Embryonic facial prominence (tissue), 1 donor: Measurements from ENCODE around the gene LPCAT2.

Experiments
- DNase-seq: peaks from one replicate; pipeline ENCODE4 v3.0.0-alpha.2; 2016; ENCODE audit errors: extremely low spot score

LPCAT2 gene

GRCh38 chr16:55480228-55480655 lies 28.6 kb upstream of the LPCAT2 start:
- peak; percentile 32 for DNase-seq

DNA sequence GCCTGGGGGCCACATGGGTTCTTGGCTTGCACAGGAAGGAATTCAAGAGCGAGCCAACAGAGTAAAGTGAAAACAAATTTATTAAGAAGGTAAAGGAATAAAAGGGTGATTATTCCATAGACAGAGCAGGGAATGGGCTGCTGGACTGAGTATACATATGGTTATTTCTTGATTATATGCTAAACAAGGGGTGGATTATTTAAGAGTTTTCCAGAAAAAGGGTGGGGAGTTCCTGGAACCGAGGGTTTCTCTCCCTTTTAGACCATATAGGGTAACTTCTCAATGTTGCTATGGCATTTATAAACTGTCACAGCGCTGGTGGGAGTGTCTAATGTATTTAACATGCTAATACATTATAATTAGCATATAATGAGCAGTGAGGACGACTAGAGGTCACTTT lies 27.8 kb upstream of the LPCAT2 start:
- DNase-seq: no peak

DNA sequence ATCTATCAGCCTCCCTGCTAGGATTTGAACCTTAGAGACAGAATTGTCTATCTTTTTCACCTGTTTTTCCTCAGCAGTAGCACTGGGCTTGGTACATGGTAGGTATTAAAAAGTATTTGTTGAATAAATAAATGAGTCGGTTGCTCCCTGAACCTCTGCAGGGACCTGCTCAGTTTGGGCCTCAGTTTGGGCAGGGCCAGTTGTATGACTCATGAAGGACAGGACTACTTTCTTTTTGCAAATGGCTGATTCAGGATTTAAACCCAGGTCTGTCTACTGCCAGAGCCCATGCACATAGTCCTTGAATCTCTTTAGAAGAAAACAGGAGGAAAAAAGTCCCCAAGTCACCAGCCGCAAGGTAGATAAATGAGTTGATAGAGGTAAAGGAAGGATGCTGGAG lies 26.8 kb upstream of the LPCAT2 start:
- no peak for DNase-seq

DNA sequence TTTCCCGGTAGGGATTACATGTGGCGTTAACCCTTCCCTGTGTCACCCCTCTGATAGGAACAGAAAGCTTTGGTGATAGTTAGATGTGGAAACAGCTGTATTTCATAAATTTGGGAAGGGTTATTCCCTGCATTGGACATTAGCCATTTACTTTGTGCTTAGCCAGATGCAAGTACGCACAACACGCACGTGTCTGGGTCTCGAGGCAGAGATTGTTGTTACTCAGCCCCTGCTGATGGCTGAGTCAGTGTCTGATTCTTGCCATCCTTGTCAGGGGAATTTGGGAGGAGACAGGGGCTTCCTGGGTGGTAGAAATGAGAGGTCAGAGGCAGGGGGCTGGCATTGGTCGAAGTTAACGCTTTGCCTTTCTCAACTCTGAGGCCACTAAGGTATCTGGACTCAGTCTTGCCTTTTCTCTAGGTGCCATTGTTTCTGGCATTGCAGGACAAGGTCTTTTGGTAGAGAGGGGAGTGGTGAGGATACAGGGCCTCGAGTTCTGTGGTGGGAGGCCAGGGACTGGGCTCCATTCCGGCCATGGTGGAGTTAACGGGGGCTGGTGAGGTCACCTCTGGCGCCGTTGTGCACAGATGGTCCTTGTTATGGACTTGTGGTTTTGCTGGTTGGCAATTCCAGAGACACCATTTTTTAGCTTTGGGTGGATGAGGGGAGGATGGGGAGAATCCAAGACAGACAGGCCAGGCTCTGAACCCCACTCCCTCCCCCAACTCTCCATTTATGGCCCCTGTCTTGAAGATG lies 21.6 kb upstream of the LPCAT2 start:
- DNase-seq: peak; percentile 31

- no peak for DNase-seq
Observed at GRCh38 chr16:55488306-55488705, 20.6 kb upstream of the LPCAT2 start.

GRCh38 chr16:55489119-55489955 lies 19.5 kb upstream of the LPCAT2 start:
- DNase-seq: no peak

DNA sequence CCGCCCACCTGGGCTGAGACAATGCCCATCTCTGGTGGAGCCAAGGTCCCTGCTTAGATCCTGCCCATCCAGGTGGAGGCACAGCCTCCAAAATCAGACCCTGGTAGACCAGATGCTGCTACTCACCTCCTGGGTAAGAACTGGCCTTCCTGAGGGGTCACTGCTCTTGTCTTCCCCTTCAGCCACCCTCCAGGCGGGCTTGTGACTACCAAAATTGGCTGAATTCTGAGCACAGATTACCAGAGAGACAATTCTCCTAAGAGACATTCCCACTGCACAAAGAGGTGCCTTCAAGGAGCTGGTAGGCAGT lies 19.0 kb upstream of the LPCAT2 start:
- no peak for DNase-seq

DNA sequence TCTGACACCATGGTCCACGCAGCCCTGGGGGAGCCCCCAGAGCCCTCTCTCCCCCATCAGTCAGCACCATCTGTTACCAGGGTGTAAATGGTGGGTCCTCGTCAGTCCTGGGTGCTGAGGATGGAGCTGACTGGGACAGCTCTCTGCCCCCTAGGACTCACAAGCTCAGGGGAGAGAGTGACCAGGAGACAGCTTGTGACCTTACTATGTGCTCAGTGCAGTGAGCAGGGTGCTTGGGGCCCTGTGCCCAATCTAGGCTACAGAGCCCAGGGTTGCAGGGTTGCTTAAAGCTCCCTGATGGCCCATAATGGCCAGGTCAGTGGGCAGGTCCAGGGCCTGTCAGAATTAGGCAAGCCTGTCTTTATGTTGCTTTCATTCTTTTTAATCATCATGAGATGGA lies 18.6 kb upstream of the LPCAT2 start:
- no peak for DNase-seq

DNA sequence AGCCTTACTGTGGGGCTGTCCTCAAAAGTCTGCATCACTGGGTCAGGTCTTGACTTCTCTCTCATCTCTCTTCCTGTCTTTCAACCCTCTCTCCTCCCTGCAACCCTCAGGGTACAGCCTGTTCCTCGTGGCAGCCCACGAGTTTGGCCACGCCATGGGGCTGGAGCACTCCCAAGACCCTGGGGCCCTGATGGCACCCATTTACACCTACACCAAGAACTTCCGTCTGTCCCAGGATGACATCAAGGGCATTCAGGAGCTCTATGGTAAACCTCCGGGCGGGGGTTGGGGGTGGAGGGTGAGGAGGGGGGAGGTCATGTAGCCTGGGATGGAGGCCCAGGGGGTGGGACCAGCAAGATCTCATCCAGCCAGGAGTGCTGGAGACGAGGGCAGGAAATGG lies 17.2 kb upstream of the LPCAT2 start:
- no peak for DNase-seq

GRCh38 chr16:55492756-55493380 lies 16.0 kb upstream of the LPCAT2 start:
- no peak for DNase-seq

- DNase-seq: peak; percentile 58
Observed at GRCh38 chr16:55494994-55495421, 13.9 kb upstream of the LPCAT2 start.

DNA sequence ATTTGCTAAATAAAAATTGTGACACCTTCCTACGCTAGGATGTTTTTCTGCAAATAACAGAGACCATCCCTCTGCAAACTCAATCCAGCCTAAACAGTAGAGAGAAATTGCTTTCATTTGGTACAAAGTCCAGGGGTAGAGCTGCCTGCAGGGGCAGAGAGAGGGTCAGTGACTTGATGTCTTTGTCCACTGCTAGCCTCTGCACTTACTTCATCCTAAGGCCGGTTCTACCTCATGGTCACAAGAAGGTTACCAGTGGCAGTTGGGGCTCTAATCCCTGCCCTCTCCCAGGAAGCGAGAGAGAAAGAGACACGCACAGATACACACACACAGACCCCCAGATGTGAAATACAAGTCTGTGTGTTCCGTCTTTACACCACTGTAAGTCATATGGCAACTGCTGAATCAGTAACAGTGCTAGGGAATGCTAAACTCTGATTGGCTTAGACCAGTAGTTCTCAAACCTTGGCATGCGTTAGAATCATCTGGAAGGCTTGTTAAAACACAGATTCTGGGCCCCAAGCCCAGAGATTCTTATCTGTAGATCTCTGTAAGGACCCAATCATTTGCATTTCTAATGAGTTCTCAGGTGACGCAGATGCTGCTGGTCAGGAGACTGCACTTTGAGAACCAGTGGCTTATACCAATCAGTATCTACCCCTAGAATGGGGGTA lies 13.1 kb upstream of the LPCAT2 start:
- DNase-seq: no peak

DNA sequence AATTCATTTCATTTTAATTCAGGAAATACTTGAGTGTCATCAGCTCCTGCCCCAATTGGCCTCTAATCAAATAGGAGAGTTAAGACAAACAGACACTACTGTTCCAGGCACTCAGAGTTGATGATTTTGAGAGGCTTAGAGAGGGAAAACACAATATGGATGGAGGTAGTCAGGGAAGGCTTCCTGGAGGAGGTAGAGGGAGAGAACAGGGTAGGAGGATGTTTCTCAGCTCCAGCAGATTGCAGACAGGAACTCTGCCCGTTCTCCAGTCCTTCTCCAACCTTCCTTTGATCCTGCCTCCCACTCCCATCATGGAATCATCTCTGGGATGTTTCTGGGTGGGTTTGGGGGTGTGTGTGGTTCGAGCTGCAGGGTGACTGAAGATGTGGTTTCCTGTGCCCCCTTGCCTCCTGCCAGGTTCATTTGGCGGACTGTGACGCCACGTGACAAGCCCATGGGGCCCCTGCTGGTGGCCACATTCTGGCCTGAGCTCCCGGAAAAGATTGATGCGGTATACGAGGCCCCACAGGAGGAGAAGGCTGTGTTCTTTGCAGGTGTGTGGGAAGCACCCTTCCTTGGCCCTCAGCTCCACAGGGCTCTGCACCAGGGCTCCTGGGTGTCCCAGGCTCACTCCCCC lies 12.2 kb upstream of the LPCAT2 start:
- DNase-seq: no peak

- DNase-seq: no peak
Observed at GRCh38 chr16:55497558-55497957, 11.3 kb upstream of the LPCAT2 start.

GRCh38 chr16:55498101-55498500 lies 10.8 kb upstream of the LPCAT2 start:
- DNase-seq: no peak

DNA sequence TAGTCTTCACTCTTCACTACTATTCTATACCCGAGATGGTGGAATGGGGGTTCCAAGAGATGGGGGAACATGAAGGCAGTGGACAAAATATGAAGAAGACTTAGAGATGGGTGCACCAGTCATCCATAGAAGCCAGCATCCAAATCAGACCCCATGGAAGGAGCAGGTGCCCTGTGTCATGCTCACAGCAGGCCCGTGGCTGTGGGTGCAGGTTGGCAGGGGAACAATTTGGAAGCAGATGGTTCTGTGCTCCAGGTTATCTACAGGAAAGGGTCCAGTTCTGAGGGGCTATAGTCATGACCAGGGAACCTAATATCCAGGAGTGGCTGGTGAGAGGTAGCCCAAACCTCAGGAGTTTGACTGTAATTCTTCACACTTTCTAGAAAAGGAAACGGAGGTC lies 9.6 kb upstream of the LPCAT2 start:
- DNase-seq: no peak

- DNase-seq: no peak
Observed at GRCh38 chr16:55499951-55500529, 8.8 kb upstream of the LPCAT2 start.

GRCh38 chr16:55500530-55501011 lies 8.3 kb upstream of the LPCAT2 start:
- DNase-seq: no peak

GRCh38 chr16:55501549-55502322 lies 7.1 kb upstream of the LPCAT2 start:
- DNase-seq: no peak

DNA sequence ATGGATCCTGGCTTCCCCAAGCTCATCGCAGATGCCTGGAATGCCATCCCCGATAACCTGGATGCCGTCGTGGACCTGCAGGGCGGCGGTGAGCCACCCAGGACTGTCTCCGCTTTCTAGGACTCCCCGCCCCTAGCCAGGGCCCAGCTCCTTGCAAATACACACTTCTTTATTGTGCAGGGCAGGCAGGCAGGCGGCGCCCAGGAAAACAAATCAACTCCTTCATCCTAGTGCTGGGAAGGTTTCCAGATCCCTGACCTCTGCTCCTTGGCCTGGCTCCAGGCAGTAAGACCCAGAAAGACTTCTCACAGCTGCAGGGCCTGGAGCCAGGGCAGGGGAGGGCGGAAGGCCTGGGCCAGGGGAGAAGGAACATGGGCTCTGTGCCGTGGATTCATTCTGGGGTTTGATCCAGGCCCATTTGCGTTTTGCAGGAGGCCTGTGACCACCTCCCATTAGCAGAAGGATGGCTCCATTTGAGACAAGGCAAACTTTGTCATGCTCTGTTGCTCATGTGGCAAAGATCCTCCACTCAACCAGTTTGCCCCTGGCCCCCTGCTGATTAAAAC lies 6.0 kb upstream of the LPCAT2 start:
- no peak for DNase-seq
